C4-2B (cell line): ENCODE data around the gene ARCN1.
A peak's percentile ranks its signal among the peaks of the same experiment; 100 is the strongest.
"Not testable (repeated sequence)": the region's sequence is repeated elsewhere in the genome, so short reads cannot be mapped to it uniquely, and the experiment has no call there.

ENCODE experiments used
- H3K27ac ChIP-seq: fragments of 450-650 bp; 2 replicates; pipeline ENCODE4 v1.5.1; 2017
- CTCF ChIP-seq: fragments of 450-650 bp; conservative IDR thresholded peaks from 2 replicates; pipeline ENCODE4 v1.5.1; 2017; ENCODE audit warnings: mild to moderate bottlenecking
- ZFX ChIP-seq: fragments of 450-650 bp; IDR thresholded peaks from 2 replicates; pipeline ENCODE4 v1.6.1; 2017

The ARCN1 gene

GRCh38 chr11:118581057-118581456, 8.8 kb downstream of the ARCN1 start:
- TF ChIP-seq ZFX (no peak), CTCF (no peak)

GRCh38 chr11:118587952-118588351, 15.7 kb downstream of the ARCN1 start:
- H3K27ac ChIP-seq, result no peak overlapping the region
- no peak for TF ChIP-seq CTCF
- no peak for TF ChIP-seq ZFX

More at GRCh38 chr11:118581057-118581456, 8.8 kb downstream of the ARCN1 start:
- no peak overlapping the region for H3K27ac ChIP-seq

GRCh38 chr11:118592616-118593367, 20.6 kb downstream of the ARCN1 start:
- H3K27ac ChIP-seq, result no peak overlapping the region
- no peak for TF ChIP-seq CTCF
- no peak for TF ChIP-seq ZFX

GRCh38 chr11:118594984-118595383, 22.8 kb downstream of the ARCN1 start:
- H3K27ac ChIP-seq, result not testable (repeated sequence)

GRCh38 chr11:118596224-118597146, 24.3 kb downstream of the ARCN1 start:
- H3K27ac ChIP-seq, result no peak overlapping the region
- TF ChIP-seq CTCF, result no peak
- TF ChIP-seq ZFX, result no peak

More at GRCh38 chr11:118594984-118595383, 22.8 kb downstream of the ARCN1 start:
- TF ChIP-seq CTCF, result peak; percentile 46

GRCh38 chr11:118597556-118597955, 25.3 kb downstream of the ARCN1 start:
- TF ChIP-seq ZFX (no peak), CTCF (no peak)
- H3K27ac ChIP-seq, result no peak overlapping the region

GRCh38 chr11:118602331-118602730, 30.1 kb downstream of the ARCN1 start:
- H3K27ac ChIP-seq, result no peak overlapping the region
- TF ChIP-seq ZFX, result no peak
- TF ChIP-seq CTCF, result no peak

GRCh38 chr11:118603709-118604108, 31.5 kb downstream of the ARCN1 start:
- not testable (repeated sequence) for H3K27ac ChIP-seq
